Fibroblast of villous mesenchyme (primary cell): Measurements from ENCODE around the gene NOD2. TPM values are rescaled to one million over a fixed set of nuclear protein-coding genes. Genes with fewer than 3 reads are reported as not detected.

Experiments
- DNase-seq: peaks from one replicate; pipeline ENCODE4 v3.0.0-alpha.2; 2010; ENCODE audit warnings: low read depth
- H3K4me3 ChIP-seq: 2 replicates; pipeline ENCODE4 v1.5.1; 2011; ENCODE audit warnings: low read depth, mild to moderate bottlenecking, low read length
- total RNA-seq: library from RNA; depleted of rRNA; stranded (reverse); fragments of >200 nt; gene quantifications from 2 replicates; pipeline ENCODE4 v1.2.3, GENCODE V29; 2012
- TF ChIP-seq, protein P1 (sequence below): IDR thresholded peaks from 2 replicates; pipeline ENCODE4 v1.5.1; 2012; ENCODE audit warnings: low read depth, mild to moderate bottlenecking, low read length; ENCODE audit not compliant: insufficient read depth

Gene NOD2
- total RNA-seq, 1 donor = not detected

DNA sequence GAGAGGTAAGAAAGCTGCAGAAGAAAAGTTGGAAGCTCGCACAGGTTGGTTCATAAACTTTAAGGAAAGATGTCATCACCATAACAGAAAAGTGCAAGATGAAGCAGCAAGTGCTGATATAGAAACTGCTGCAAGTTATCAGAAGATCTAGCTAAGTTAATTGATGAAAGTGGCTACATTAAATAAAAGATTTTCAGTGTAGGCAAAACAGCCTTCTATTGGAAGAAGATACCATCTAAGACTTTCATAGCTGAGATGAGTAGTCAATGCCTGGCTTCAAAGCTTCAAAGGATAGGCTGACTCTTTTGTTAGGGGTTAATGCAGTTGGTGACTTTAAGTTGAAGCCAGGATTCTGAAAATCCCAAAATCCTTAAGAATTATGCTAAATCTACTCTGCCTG is 72.5 kb downstream of the NOD2 start:
- H3K4me3 ChIP-seq = no peak overlapping the region
- DNase-seq = no peak
- TF ChIP-seq, protein P1, sequence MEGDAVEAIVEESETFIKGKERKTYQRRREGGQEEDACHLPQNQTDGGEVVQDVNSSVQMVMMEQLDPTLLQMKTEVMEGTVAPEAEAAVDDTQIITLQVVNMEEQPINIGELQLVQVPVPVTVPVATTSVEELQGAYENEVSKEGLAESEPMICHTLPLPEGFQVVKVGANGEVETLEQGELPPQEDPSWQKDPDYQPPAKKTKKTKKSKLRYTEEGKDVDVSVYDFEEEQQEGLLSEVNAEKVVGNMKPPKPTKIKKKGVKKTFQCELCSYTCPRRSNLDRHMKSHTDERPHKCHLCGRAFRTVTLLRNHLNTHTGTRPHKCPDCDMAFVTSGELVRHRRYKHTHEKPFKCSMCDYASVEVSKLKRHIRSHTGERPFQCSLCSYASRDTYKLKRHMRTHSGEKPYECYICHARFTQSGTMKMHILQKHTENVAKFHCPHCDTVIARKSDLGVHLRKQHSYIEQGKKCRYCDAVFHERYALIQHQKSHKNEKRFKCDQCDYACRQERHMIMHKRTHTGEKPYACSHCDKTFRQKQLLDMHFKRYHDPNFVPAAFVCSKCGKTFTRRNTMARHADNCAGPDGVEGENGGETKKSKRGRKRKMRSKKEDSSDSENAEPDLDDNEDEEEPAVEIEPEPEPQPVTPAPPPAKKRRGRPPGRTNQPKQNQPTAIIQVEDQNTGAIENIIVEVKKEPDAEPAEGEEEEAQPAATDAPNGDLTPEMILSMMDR = no peak

DNA sequence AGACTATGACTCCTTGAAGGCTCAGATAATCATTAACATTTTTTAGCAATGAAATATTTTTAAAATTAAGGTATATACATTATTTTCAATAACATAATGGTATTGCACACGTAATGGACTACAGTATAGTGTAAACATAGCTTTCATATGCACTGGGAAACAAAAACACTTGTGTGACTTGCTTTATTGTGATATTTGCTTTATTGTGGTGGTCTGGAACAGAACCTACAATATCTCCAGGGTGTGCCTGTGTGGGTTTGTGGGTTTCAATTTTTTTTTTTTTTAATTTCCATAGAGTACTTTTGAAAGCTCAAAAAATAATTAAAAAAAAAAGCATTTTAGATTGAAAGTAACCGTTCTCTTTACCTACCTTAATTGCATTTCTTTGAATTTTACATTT is 73.8 kb downstream of the NOD2 start:
- no peak overlapping the region for H3K4me3 ChIP-seq
- TF ChIP-seq, protein P1 = no peak
- DNase-seq = no peak

DNA sequence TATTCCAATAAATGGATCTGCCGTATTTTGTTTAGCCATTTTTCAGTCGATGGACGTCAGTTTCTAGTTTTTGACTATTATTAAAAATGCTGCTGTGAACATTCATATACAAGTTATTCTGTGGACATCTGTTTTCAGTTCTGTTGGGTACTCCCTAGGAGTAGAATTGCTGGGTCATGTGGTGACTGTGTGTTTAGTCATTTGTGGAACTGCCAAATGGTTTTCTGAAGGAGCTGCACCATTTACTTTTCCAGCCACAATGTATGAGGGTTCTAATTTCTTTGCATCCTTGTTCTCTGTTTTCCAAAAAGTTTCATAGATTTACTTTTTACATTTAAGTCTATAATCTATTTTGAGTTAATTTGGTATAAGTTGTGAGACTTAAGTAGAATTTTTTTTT is 78.0 kb downstream of the NOD2 start:
- peak; percentile 28 for DNase-seq
- no peak overlapping the region for H3K4me3 ChIP-seq
- TF ChIP-seq, protein P1 = no peak

DNA sequence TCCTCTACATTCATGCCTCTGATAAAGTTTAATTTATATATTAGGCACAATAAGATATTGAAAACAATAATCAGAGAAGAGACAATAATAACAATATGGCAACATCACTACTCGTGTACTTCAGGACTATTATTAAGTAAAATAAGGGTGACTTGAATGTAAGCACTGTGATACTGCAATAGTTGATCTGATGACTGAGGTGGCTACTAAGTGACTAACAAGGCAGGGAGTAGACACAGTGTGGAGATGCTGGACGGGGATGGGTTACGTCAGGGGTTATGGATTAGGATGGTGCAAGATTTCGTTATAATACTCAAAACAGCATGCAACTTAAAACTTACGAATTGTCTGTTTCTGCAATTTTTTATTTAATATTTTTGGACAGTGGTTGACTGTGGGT is 81.0 kb downstream of the NOD2 start:
- TF ChIP-seq, protein P1 = no peak
- H3K4me3 ChIP-seq = no peak overlapping the region
- no peak for DNase-seq

DNA sequence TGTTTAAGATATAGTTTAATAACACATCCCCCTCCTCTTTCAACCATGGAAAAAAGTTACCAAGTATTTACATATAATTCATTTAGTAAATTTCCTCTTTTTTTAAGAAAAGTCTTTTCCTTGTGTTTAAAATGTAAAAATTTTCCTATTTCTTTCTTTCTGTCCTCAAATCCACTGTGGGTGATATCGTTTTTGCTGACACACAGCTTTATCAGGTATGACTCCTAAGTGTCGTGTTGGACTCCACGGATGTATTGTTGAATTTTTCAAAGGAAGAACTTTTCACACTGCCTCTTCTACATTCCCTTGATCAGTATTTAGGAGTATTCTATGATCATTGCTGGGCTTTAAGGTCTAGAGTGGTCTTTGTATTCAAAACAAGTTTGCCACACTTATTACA is 81.6 kb downstream of the NOD2 start:
- TF ChIP-seq, protein P1 = no peak
- DNase-seq = no peak

DNA sequence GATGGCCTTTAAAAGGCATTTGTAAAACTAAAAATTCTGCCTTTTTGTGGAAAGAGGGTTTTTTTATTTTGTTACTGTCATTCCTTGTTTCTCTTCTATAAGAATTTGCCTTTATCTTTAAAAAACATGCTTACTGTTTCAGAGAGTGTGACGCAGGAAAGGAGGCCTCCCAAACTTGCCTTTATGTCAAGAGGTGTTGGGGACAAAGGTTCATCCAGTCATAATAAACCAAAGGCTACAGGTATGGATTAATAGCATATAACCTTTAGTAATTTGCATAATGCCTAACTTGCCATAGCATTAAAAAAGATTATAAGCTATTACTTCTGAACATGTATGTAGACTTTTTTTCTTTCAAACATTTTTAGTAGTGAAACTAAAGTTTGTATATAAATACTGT is 82.6 kb downstream of the NOD2 start:
- no peak overlapping the region for H3K4me3 ChIP-seq
- TF ChIP-seq, protein P1 = no peak
- DNase-seq = no peak

More for the DNA sequence above, 81.6 kb downstream of the NOD2 start:
- H3K4me3 ChIP-seq = no peak overlapping the region
